ENCODE measurements around the gene RGL3. TPM values are rescaled to one million over a fixed set of nuclear protein-coding genes. Genes with fewer than 3 reads are reported as not detected.
"Not testable (repeated sequence)": the region's sequence is repeated elsewhere in the genome, so short reads cannot be mapped to it uniquely, and the experiment has no call there.

RGL3 gene
- total RNA-seq, 1 experiment from 2014 or later: 65.9 TPM

- Histone ChIP-seq H3K9ac (ENCODE audit: extremely low read depth, insufficient read length, low read length) (no peak overlapping the region), H3K4ac (ENCODE audit: low read depth, low read length) (no peak overlapping the region), H3K23me2 (ENCODE audit: insufficient read length, low read depth, low read length, poor library complexity, severe bottlenecking) (no peaks in the 10 kb centered on the region), H3K23ac (ENCODE audit: insufficient read length, low read depth, low read length) (no peak overlapping the region), H4K91ac (ENCODE audit: insufficient read length, low read depth, low read length) (no peak overlapping the region), H3K18ac (ENCODE audit: insufficient read length, low read depth, low read length) (no peak overlapping the region), H2AFZ (ENCODE audit: low read length) (no peak overlapping the region), H3K79me1 (ENCODE audit: insufficient read depth, low read depth, low read length, poor library complexity, severe bottlenecking) (no peaks in the 10 kb centered on the region), H2BK20ac (ENCODE audit: low read depth, low read length, poor library complexity, severe bottlenecking) (no peak overlapping the region), H3K79me2 (ENCODE audit: insufficient read depth, low read length) (no peaks in the 10 kb centered on the region), H3K27me3 (ENCODE audit: insufficient read depth, low read length) (no peaks in the 10 kb centered on the region), H3K4me2 (ENCODE audit: insufficient read depth, insufficient read length, low read length) (no peak overlapping the region), H3K56ac (ENCODE audit: insufficient read length, low read depth, low read length) (no peak overlapping the region), H3T11ph (ENCODE audit: low read length) (no peak overlapping the region), H3K9me3 (ENCODE audit: control insufficient read depth, low read depth, low read length) (no peaks in the 10 kb centered on the region), H3K4me1 (ENCODE audit: insufficient read depth, low read length) (no peaks in the 10 kb centered on the region), H4K8ac (replicated peaks; ENCODE audit: insufficient read length, low read depth, low read length) (no peak overlapping the region), H2BK15ac (ENCODE audit: low read depth, low read length) (no peak overlapping the region), H4K20me1 (ENCODE audit: control insufficient read depth, insufficient read depth, insufficient read length) (no peaks in the 10 kb centered on the region), H4K5ac (ENCODE audit: insufficient read length, low read depth, low read length) (no peak overlapping the region), H3K14ac (ENCODE audit: insufficient read depth, low read length) (no peak overlapping the region), H2BK5ac (ENCODE audit: insufficient read length, low read length) (no peak overlapping the region), H3K27ac (ENCODE audit: insufficient read length, low read depth, low read length) (no peak overlapping the region), H2AK5ac (ENCODE audit: insufficient read length, low read length) (no peak overlapping the region), H2BK12ac (ENCODE audit: insufficient read length, low read depth, low read length) (no peak overlapping the region), H2BK120ac (ENCODE audit: low read depth, low read length, poor library complexity, severe bottlenecking) (no peak overlapping the region)
- H3K27ac Mint-ChIP-seq: no peak overlapping the region
- H3K4me3 Mint-ChIP-seq: no peak overlapping the region
- no peaks in the 10 kb centered on the region; a peak in 2 of 5 replicates for H3K9me3 Mint-ChIP-seq
- H3K36me3 Mint-ChIP-seq (ENCODE audit: insufficient read depth in 1 of 3, low read depth in 3 of 3): no peaks in the 10 kb centered on the region
- TF ChIP-seq CTCF (conservative IDR thresholded peaks at IDR 0.05): no peak
- peaks cover 20 to 39% of the 10 kb centered on the region in 2 experiments for H3K4me1 Mint-ChIP-seq
- H3K27me3 Mint-ChIP-seq (ENCODE audit: low read depth): peaks cover 4% of the 10 kb centered on the region; the same call in 1 of the 2 replicates
- no peak for DNase-seq
- no CpG with 5 or more reads among the region's 7 CpGs for WGBS (ENCODE audit: extremely low coverage, insufficient read length, low lambda C conversion rate)
Observed at GRCh38 chr19:11456659-11457058, 37.5 kb upstream of the RGL3 start.

- H3K27ac ChIP-seq (ENCODE audit: insufficient read length, low read depth, low read length); H4K20me1 ChIP-seq (ENCODE audit: control insufficient read depth, insufficient read depth, insufficient read length); H3K14ac ChIP-seq (ENCODE audit: insufficient read depth, low read length); H3K4me1 ChIP-seq (ENCODE audit: insufficient read depth, low read length); H3K79me2 ChIP-seq (ENCODE audit: insufficient read depth, low read length); H3K23me2 ChIP-seq (ENCODE audit: insufficient read length, low read depth, low read length, poor library complexity, severe bottlenecking); H3K56ac ChIP-seq (ENCODE audit: insufficient read length, low read depth, low read length); H3K4ac ChIP-seq (ENCODE audit: low read depth, low read length); H3K9me3 ChIP-seq (ENCODE audit: control insufficient read depth, low read depth, low read length); H2AFZ ChIP-seq (ENCODE audit: low read length); H3T11ph ChIP-seq (ENCODE audit: low read length); H2BK120ac ChIP-seq (ENCODE audit: low read depth, low read length, poor library complexity, severe bottlenecking); H4K8ac ChIP-seq (replicated peaks; ENCODE audit: insufficient read length, low read depth, low read length); H4K5ac ChIP-seq (ENCODE audit: insufficient read length, low read depth, low read length); H3K79me1 ChIP-seq (ENCODE audit: insufficient read depth, low read depth, low read length, poor library complexity, severe bottlenecking); H2BK5ac ChIP-seq (ENCODE audit: insufficient read length, low read length); H4K91ac ChIP-seq (ENCODE audit: insufficient read length, low read depth, low read length); H3K23ac ChIP-seq (ENCODE audit: insufficient read length, low read depth, low read length); H3K9me3 Mint-ChIP-seq; H2BK15ac ChIP-seq (ENCODE audit: low read depth, low read length); H3K27me3 Mint-ChIP-seq (ENCODE audit: low read depth); DNase-seq; H3K36me3 Mint-ChIP-seq (ENCODE audit: insufficient read depth in 1 of 3, low read depth in 3 of 3); H2BK12ac ChIP-seq (ENCODE audit: insufficient read length, low read depth, low read length); H2AK5ac ChIP-seq (ENCODE audit: insufficient read length, low read length); H3K27me3 ChIP-seq (ENCODE audit: insufficient read depth, low read length); H3K9ac ChIP-seq (ENCODE audit: extremely low read depth, insufficient read length, low read length); H3K18ac ChIP-seq (ENCODE audit: insufficient read length, low read depth, low read length); H3K27ac Mint-ChIP-seq; H3K4me2 ChIP-seq (ENCODE audit: insufficient read depth, insufficient read length, low read length); H3K4me3 Mint-ChIP-seq; H2BK20ac ChIP-seq (ENCODE audit: low read depth, low read length, poor library complexity, severe bottlenecking): not testable (repeated sequence)
- H3K4me1 Mint-ChIP-seq: peaks cover 20 to 45% of the 10 kb centered on the region in 2 experiments
- WGBS (ENCODE audit: extremely low coverage, insufficient read length, low lambda C conversion rate): no CpG with 5 or more reads among the region's 9 CpGs
Observed at GRCh38 chr19:11455233-11455554, 36.1 kb upstream of the RGL3 start.

All from H9 (cell line).